H9 (cell line): ENCODE data around the gene RUSC2. TPM values are rescaled to one million over a fixed set of nuclear protein-coding genes. Genes with fewer than 3 reads are reported as not detected.

Experiments used
- DNase-seq: peaks from one replicate; pipeline ENCODE4 v3.0.0-alpha.2; 2017
- H2AFZ ChIP-seq: one replicate; pipeline ENCODE4 v1.6.1; 2013; ENCODE audit warnings: mild to moderate bottlenecking, low read length, control low read depth, moderate library complexity
- H2AK5ac ChIP-seq: 2 replicates; pipeline ENCODE4 v1.6.1; 2013; ENCODE audit warnings: low read length, control low read depth, mixed read lengths; ENCODE audit not compliant: insufficient read length
- H2BK120ac ChIP-seq: one replicate; pipeline ENCODE4 v1.6.1; 2013; ENCODE audit warnings: low read depth, mild to moderate bottlenecking, low read length, control low read depth, inconsistent platforms; ENCODE audit not compliant: poor library complexity, severe bottlenecking
- H2BK12ac ChIP-seq: 2 replicates; pipeline ENCODE4 v1.6.1; 2013; ENCODE audit warnings: low read length, control low read depth, mixed read lengths, low read depth; ENCODE audit not compliant: insufficient read length
- H2BK15ac ChIP-seq: 2 replicates; pipeline ENCODE4 v1.6.1; 2013; ENCODE audit warnings: low read depth, low read length, control low read depth
- H2BK20ac ChIP-seq: one replicate; pipeline ENCODE4 v1.6.1; 2013; ENCODE audit warnings: low read depth, mild to moderate bottlenecking, low read length, control low read depth, inconsistent platforms; ENCODE audit not compliant: poor library complexity, severe bottlenecking
- H2BK5ac ChIP-seq: 2 replicates; pipeline ENCODE4 v1.6.1; 2013; ENCODE audit warnings: low read length, control low read depth, mixed read lengths; ENCODE audit not compliant: insufficient read length
- H3K14ac ChIP-seq: 2 replicates; pipeline ENCODE4 v1.6.1; 2013; ENCODE audit warnings: low read length, control low read depth; ENCODE audit not compliant: insufficient read depth
- H3K18ac ChIP-seq: 2 replicates; pipeline ENCODE4 v1.6.1; 2013; ENCODE audit warnings: low read depth, mild to moderate bottlenecking, mixed read lengths, low read length, control low read depth; ENCODE audit not compliant: insufficient read length
- H3K23ac ChIP-seq: 2 replicates; pipeline ENCODE4 v1.6.1; 2013; ENCODE audit warnings: low read length, control low read depth, mixed read lengths, low read depth; ENCODE audit not compliant: insufficient read length
- H3K23me2 ChIP-seq: 2 replicates; pipeline ENCODE4 v1.6.1; 2013; ENCODE audit warnings: low read depth, mild to moderate bottlenecking, mixed read lengths, low read length, control low read depth; ENCODE audit not compliant: insufficient read length, poor library complexity, severe bottlenecking
- H3K27ac ChIP-seq: 2 replicates; pipeline ENCODE4 v1.5.1; 2013; ENCODE audit warnings: low read length, control low read depth, mixed read lengths, low read depth; ENCODE audit not compliant: insufficient read length
- H3K27me3 ChIP-seq: 2 replicates; pipeline ENCODE4 v1.6.1; 2013; ENCODE audit warnings: low read length, control low read depth, inconsistent platforms; ENCODE audit not compliant: insufficient read depth
- H3K4ac ChIP-seq: 2 replicates; pipeline ENCODE4 v1.6.1; 2013; ENCODE audit warnings: low read depth, mild to moderate bottlenecking, control low read depth, inconsistent platforms, low read length, moderate library complexity
- H3K4me1 ChIP-seq: 2 replicates; pipeline ENCODE4 v1.6.1; 2013; ENCODE audit warnings: low read length, control low read depth, inconsistent platforms; ENCODE audit not compliant: insufficient read depth
- H3K4me2 ChIP-seq: 2 replicates; pipeline ENCODE4 v1.6.1; 2013; ENCODE audit warnings: low read length, control low read depth, mixed read lengths; ENCODE audit not compliant: insufficient read length, insufficient read depth
- H3K56ac ChIP-seq: 2 replicates; pipeline ENCODE4 v1.6.1; 2013; ENCODE audit warnings: low read depth, mild to moderate bottlenecking, mixed read lengths, low read length, control low read depth; ENCODE audit not compliant: insufficient read length
- H3K79me1 ChIP-seq: 2 replicates; pipeline ENCODE4 v1.6.1; 2013; ENCODE audit warnings: low read depth, mild to moderate bottlenecking, moderate library complexity, low read length, control low read depth, inconsistent platforms; ENCODE audit not compliant: insufficient read depth, poor library complexity, severe bottlenecking
- H3K79me2 ChIP-seq: 2 replicates; pipeline ENCODE4 v1.6.1; 2013; ENCODE audit warnings: low read length, control low read depth, inconsistent platforms; ENCODE audit not compliant: insufficient read depth
- H3K9ac ChIP-seq: 2 replicates; pipeline ENCODE4 v1.6.1; 2013; ENCODE audit warnings: low read length, control low read depth, mixed read lengths; ENCODE audit not compliant: insufficient read length; ENCODE audit errors: extremely low read depth
- H3K9me3 ChIP-seq: one replicate; pipeline ENCODE4 v1.6.1; 2013; ENCODE audit warnings: low read depth, low read length, inconsistent platforms; ENCODE audit not compliant: control insufficient read depth
- H3T11ph ChIP-seq: one replicate; pipeline ENCODE4 v1.6.1; 2013; ENCODE audit warnings: mild to moderate bottlenecking, low read length, control low read depth, inconsistent platforms
- H4K20me1 ChIP-seq: one replicate; pipeline ENCODE4 v1.6.1; 2013; ENCODE audit not compliant: control insufficient read depth, insufficient read length, insufficient read depth
- H4K5ac ChIP-seq: 2 replicates; pipeline ENCODE4 v1.6.1; 2013; ENCODE audit warnings: low read depth, mild to moderate bottlenecking, mixed read lengths, low read length, control low read depth; ENCODE audit not compliant: insufficient read length
- H4K8ac ChIP-seq: replicated peaks from 2 replicates; pipeline ENCODE4 v1.6.1; 2013; ENCODE audit warnings: low read length, control low read depth, mixed read lengths, low read depth; ENCODE audit not compliant: insufficient read length
- H4K91ac ChIP-seq: 2 replicates; pipeline ENCODE4 v1.6.1; 2013; ENCODE audit warnings: low read depth, mild to moderate bottlenecking, moderate library complexity, mixed read lengths, low read length, control low read depth; ENCODE audit not compliant: insufficient read length
- H3K27ac Mint-ChIP-seq, 3 experiments: 2 replicates in 2 of 3; 3 replicates in 1 of 3; pipeline ENCODE4 v1.8.0; 2020 to 2021; ENCODE audit warnings: mixed read lengths in 3 of 3, mild to moderate bottlenecking in 1 of 3, moderate library complexity in 1 of 3
- H3K27me3 Mint-ChIP-seq: 2 replicates; pipeline ENCODE4 v1.8.0; 2021; ENCODE audit warnings: low read depth, mild to moderate bottlenecking, moderate library complexity, mixed read lengths
- H3K36me3 Mint-ChIP-seq, 3 experiments: 2 replicates in 2 of 3; 3 replicates in 1 of 3; pipeline ENCODE4 v1.8.0; 2020 to 2021; ENCODE audit warnings: low read depth in 3 of 3, mixed read lengths in 3 of 3; ENCODE audit not compliant: insufficient read depth in 1 of 3
- H3K4me1 Mint-ChIP-seq, 2 experiments: 2 replicates each; pipeline ENCODE4 v1.8.0; 2020; ENCODE audit warnings: mixed read lengths in 2 of 2
- H3K4me3 Mint-ChIP-seq, 2 experiments: 2 replicates in 1 of 2; 3 replicates in 1 of 2; pipeline ENCODE4 v1.8.0; 2020 to 2021; ENCODE audit warnings: mild to moderate bottlenecking in 2 of 2, mixed read lengths in 2 of 2, moderate library complexity in 1 of 2
- H3K9me3 Mint-ChIP-seq, 2 experiments: 2 replicates in 1 of 2; 3 replicates in 1 of 2; pipeline ENCODE4 v1.8.0; 2020; ENCODE audit warnings: mild to moderate bottlenecking in 2 of 2, mixed read lengths in 2 of 2, moderate library complexity in 1 of 2
- WGBS: extraction: QIAGEN DNeasy Blood & Tissue Kit; methylation state at CpG from one replicate; pipeline ENCODE4 v1.1.7; 2013; ENCODE audit warnings: missing lambda C conversion rate, low lambda C conversion rate, mixed read lengths; ENCODE audit not compliant: insufficient read length; ENCODE audit errors: extremely low coverage; 5-methylcytosine and 5-hydroxymethylcytosine counted together
- total RNA-seq: library from RNA; stranded (reverse); gene quantifications from 2 replicates; pipeline ENCODE4 v1.2.1, GENCODE V29; 2021
- TF ChIP-seq, protein P1 (sequence below): fragments of 200-600 bp; sonication (generic); conservative IDR thresholded peaks from 3 replicates; pipeline ENCODE4 v1.8.0; 2021; ENCODE audit warnings: antibody characterized with exemption, mild to moderate bottlenecking

The RUSC2 gene
- total RNA-seq, 1 experiment from 2014 or later, result 6.3 TPM

DNA sequence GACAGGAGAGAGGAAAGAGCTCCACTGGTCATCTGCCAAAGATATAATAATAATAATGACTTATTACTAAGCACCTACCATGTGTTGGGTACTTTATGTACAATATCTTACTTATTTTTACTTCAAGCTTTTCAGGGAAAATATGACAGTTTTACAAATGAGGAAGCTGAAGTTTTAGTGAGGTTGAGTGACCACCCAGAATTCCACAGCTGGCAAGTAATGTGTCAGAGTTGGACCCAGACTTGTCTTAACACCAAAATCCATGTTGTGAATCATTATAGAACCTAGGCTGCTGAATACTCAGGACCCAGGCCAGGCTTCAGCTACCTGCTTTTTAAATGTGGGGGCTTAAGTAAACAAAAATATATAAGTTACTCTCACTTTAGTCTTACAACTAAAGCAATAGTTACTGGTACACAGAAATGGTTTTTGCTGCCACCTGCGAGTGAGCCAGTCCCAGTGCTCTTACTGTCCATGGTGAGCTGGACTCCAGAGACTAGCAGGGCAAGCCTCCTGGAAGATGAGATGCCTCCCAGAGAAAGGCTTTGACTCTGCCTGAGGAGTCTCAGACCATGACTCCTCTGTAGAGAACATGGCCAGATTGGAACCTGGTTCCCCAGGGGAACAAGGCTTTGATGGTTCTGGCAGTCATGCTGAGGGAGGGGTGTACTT, 29.9 kb downstream of the RUSC2 start:
- no peaks in the 10 kb centered on the region for H3K9me3 Mint-ChIP-seq
- Histone ChIP-seq H3K27ac (no peak overlapping the region), H2BK20ac (no peak overlapping the region), H2BK120ac (no peak overlapping the region), H3K79me1 (no peaks in the 10 kb centered on the region), H3K79me2 (no peaks in the 10 kb centered on the region), H2AFZ (no peak overlapping the region), H3K23me2 (no peaks in the 10 kb centered on the region), H3K4me1 (peaks cover 17% of the 10 kb centered on the region), H2BK12ac (no peak overlapping the region), H4K20me1 (no peaks in the 10 kb centered on the region), H2BK15ac (no peak overlapping the region), H3K4ac (no peak overlapping the region), H4K5ac (no peak overlapping the region), H4K91ac (no peak overlapping the region), H3K14ac (no peak overlapping the region), H3K9ac (no peak overlapping the region), H3K9me3 (no peaks in the 10 kb centered on the region), H3K27me3 (no peaks in the 10 kb centered on the region), H3K56ac (no peak overlapping the region), H3K18ac (no peak overlapping the region), H3T11ph (no peak overlapping the region), H3K23ac (no peak overlapping the region), H3K4me2 (no peak overlapping the region), H2BK5ac (no peak overlapping the region), H4K8ac (no peak overlapping the region), H2AK5ac (no peak overlapping the region)
- DNase-seq, result no peak
- no CpG with 5 or more reads among the region's 1 CpG for WGBS
- no peak overlapping the region for H3K4me3 Mint-ChIP-seq
- H3K4me1 Mint-ChIP-seq, result peaks cover 43 to 47% of the 10 kb centered on the region in 2 experiments
- TF ChIP-seq, protein P1, sequence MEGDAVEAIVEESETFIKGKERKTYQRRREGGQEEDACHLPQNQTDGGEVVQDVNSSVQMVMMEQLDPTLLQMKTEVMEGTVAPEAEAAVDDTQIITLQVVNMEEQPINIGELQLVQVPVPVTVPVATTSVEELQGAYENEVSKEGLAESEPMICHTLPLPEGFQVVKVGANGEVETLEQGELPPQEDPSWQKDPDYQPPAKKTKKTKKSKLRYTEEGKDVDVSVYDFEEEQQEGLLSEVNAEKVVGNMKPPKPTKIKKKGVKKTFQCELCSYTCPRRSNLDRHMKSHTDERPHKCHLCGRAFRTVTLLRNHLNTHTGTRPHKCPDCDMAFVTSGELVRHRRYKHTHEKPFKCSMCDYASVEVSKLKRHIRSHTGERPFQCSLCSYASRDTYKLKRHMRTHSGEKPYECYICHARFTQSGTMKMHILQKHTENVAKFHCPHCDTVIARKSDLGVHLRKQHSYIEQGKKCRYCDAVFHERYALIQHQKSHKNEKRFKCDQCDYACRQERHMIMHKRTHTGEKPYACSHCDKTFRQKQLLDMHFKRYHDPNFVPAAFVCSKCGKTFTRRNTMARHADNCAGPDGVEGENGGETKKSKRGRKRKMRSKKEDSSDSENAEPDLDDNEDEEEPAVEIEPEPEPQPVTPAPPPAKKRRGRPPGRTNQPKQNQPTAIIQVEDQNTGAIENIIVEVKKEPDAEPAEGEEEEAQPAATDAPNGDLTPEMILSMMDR, result no peak
- H3K27ac Mint-ChIP-seq, result no peak overlapping the region
- no peaks in the 10 kb centered on the region for H3K36me3 Mint-ChIP-seq
- H3K27me3 Mint-ChIP-seq, result no peaks in the 10 kb centered on the region
